Heart right ventricle (tissue), 16 donors: ENCODE measurements around the gene DLX2. TPM values are rescaled to one million over a fixed set of nuclear protein-coding genes. Genes with fewer than 3 reads are reported as not detected.

Experiments used
- ATAC-seq, 8 donors: fragments of 200-7000 bp; cut with Tn5 transposase; one replicate each; pipeline ENCODE4 v1.9.1; 2020; ENCODE audit warnings: mild to moderate bottlenecking in 8 of 8, moderate library complexity in 8 of 8, moderate number of reproducible peaks in 1 of 8
- DNase-seq, 2 donors: peaks; one replicate each; pipeline ENCODE4 v3.0.0-alpha.2; 2020
- H3K27ac ChIP-seq, 10 donors: fragments of 200-600 bp; sonication (generic) in 2 of 10; one replicate each; pipeline versions ENCODE4 v1.5.0 to v1.8.0; 2020 to 2022; ENCODE audit warnings: mild to moderate bottlenecking in 3 of 10
- H3K27me3 ChIP-seq, 7 donors: fragments of 200-600 bp; one replicate each; pipeline ENCODE4 v1.8.0; 2021 to 2022; ENCODE audit warnings: mild to moderate bottlenecking in 2 of 7
- H3K36me3 ChIP-seq, 9 donors: fragments of 200-600 bp; sonication (generic) in 1 of 9; one replicate each; pipeline versions ENCODE4 v1.5.0 to v1.8.0; 2020 to 2022; ENCODE audit warnings: mild to moderate bottlenecking in 2 of 9
- H3K4me1 ChIP-seq, 9 donors: fragments of 200-600 bp; sonication (generic) in 1 of 9; one replicate each; pipeline versions ENCODE4 v1.5.0 to v1.8.0; 2020 to 2022; ENCODE audit warnings: mild to moderate bottlenecking in 4 of 9
- H3K4me3 ChIP-seq, 10 donors: fragments of 200-600 bp; sonication (generic) in 2 of 10; one replicate each; pipeline versions ENCODE4 v1.5.0 to v1.8.0; 2020 to 2022; ENCODE audit warnings: mild to moderate bottlenecking in 7 of 10, moderate library complexity in 2 of 10
- H3K9me3 ChIP-seq, 11 donors: fragments of 200-600 bp in 10 of 11; sonication (generic) in 2 of 11; one replicate each; pipeline versions ENCODE4 v1.5.0 to v1.8.0; 2013 to 2022; ENCODE audit warnings: mild to moderate bottlenecking in 2 of 11, control low read depth in 1 of 11, moderate library complexity in 1 of 11
- WGBS, 2 donors: extraction: QIAGEN DNeasy Blood & Tissue Kit; methylation state at CpG; one replicate each; pipeline ENCODE4 v1.1.7; 2013; ENCODE audit warnings: inconsistent platforms in 1 of 2; 5-methylcytosine and 5-hydroxymethylcytosine counted together
- intact Hi-C, 10 donors: fragments of 100-400 bp; cut with DNase I; formaldehyde crosslinking; loops; one replicate each; pipeline versions ENCODE4 v1.11.1 to v1.14.2; 2022
- polyA plus RNA-seq, 2 donors: library from polyadenylated mRNA; stranded (reverse); fragments of 200-250 nt; gene quantifications; one replicate each; pipeline ENCODE4 v1.2.3, GENCODE V29; 2013
- total RNA-seq, 10 donors: library from RNA; stranded (reverse); fragmentation: NEBNext Ultra II Directional in 3 of 10; extraction: Animal tissue kit (Norgen Biotek cat#: 25700) in 3 of 10; gene quantifications; one replicate each; pipeline versions ENCODE4 v1.2.1 to v1.2.4, GENCODE V29; 2021 to 2023
- TF ChIP-seq, protein P1 (sequence below), 9 donors: fragments of 200-600 bp; sonication (generic) in 2 of 9; IDR thresholded peaks; one replicate each; pipeline versions ENCODE4 v1.5.0 to v1.8.0; 2021 to 2022; ENCODE audit warnings: antibody characterized with exemption in 9 of 9, mild to moderate bottlenecking in 5 of 9, moderate library complexity in 1 of 9
- donor health status: Arrhythmogenic right ventricular cardiomyopathy.
- donor health status: ischemic (EF 13 %, LVEDD 7.1; RV severe dilation, severe dysfunction).
- donor health status: healthy with polysubstance abuse.
- donor health status: DM: no; HTN: yes; CAD: no.
- donor health status: DM: no; HTN: no; CAD: no.
- donor health status: ischemic (EF 25% LVEDD 6.9; RV normal size, moderate dysfunction).
- donor health status: ischemic (EF 25% LVEDD 5.7; RV mildly dilated, moderate dysfunction).
- donor health status: healthy.
- donor health status: DM: yes; HTN: yes; CAD: no.
- donor health status: Ischemic cardiomyopathy.
- donor health status: ischemic (EF 35%, LVEDD 5.7; RV mildly dilated, moderate dysfunction).
- donor health status: nonischemic (EF 11% LVEDD 7.7; RV severe dilation, severe dysfunction).
- donor health status: DM: yes; HTN: yes; CAD: no.
- donor health status: PGD.
- donor health status: ischemic (EF 29% LVEDD 5.4; RV normal size, mild dysfunction).
- donor health status: nonischemic (EF 23%, LVEDD 6.1; RV moderate dilation, normal function).

The DLX2 gene
- total and polyA plus RNA-seq, 12 donors, result 0.11 TPM; not detected in 11

DNA sequence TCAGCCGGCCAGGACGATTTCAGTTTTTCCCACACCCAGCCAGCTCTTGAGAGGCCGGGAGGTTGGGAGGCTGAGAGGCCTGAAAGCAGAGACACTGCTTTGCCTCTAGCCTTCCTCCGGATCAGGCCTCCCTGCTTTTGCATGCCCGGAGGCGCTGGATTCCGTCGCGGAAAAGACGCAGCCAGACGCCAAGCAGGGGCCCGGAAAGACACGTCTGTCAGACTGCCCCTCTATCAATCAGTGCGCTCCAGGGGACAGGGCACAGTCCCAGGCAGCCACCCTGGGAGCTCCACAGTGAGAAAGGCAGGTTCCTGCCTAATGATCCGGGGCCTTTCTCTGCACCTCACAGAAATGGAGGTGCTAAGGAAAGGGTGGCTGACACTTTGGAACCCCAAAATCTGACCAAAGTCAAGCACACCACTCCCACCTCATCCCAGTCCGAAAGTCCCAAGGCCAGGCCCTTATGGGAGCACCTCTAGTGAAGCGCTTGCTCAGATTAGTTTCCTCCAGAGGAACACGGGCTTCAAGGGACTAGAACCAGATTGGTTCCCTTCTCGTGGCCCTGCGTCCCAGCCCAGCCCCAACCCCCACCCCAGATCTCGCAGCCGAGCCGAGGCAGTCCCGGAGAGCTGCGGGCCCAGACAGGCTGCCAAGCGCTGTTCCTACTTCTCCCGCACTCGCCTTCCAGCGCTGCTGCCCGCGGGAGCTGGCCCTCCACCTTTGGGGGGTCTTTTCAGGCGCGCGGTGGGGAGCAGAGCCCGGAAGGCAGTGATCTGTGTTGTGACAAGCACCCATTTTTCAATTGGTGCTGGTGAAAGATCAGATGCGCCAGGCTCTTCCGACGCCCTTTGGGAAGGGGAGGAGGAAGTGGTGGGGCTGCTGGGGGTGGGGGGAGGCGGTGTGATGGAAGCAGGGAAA lies 12.4 kb downstream of the DLX2 start:
- peaks cover 94 to 100% (median 100%) of the 10 kb centered on the region in 7 donors for H3K27me3 ChIP-seq
- peaks cover 9 to 58% (median 33%) of the 10 kb centered on the region in 9 donors for H3K4me1 ChIP-seq
- H3K36me3 ChIP-seq, result peaks cover 0 to 7% (median 0%) of the 10 kb centered on the region in 9 donors
- ATAC-seq (no peak), DNase-seq (peak in 1 of 2 donors; percentile 8)
- H3K4me3 ChIP-seq, result no peak overlapping the region
- TF ChIP-seq, protein P1, sequence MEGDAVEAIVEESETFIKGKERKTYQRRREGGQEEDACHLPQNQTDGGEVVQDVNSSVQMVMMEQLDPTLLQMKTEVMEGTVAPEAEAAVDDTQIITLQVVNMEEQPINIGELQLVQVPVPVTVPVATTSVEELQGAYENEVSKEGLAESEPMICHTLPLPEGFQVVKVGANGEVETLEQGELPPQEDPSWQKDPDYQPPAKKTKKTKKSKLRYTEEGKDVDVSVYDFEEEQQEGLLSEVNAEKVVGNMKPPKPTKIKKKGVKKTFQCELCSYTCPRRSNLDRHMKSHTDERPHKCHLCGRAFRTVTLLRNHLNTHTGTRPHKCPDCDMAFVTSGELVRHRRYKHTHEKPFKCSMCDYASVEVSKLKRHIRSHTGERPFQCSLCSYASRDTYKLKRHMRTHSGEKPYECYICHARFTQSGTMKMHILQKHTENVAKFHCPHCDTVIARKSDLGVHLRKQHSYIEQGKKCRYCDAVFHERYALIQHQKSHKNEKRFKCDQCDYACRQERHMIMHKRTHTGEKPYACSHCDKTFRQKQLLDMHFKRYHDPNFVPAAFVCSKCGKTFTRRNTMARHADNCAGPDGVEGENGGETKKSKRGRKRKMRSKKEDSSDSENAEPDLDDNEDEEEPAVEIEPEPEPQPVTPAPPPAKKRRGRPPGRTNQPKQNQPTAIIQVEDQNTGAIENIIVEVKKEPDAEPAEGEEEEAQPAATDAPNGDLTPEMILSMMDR (IDR thresholded peaks at IDR 0.05), result no peak
- 8 to 11% methylated on average over 39 of the region's 39 CpGs for WGBS, 2 donors
- H3K9me3 ChIP-seq, result no peaks in the 10 kb centered on the region
- no peak overlapping the region for H3K27ac ChIP-seq
- intact Hi-C loops, result no loop called here

- intact Hi-C loops, result no loop called here
- H3K36me3 ChIP-seq, result peaks cover 0 to 7% (median 0%) of the 10 kb centered on the region in 9 donors
- H3K4me1 ChIP-seq, result peaks cover 9 to 58% (median 32%) of the 10 kb centered on the region in 9 donors
- no peaks in the 10 kb centered on the region for H3K9me3 ChIP-seq
- TF ChIP-seq, protein P1 (IDR thresholded peaks at IDR 0.05), result no peak
- H3K27ac ChIP-seq, result no peak overlapping the region
- WGBS, 2 donors, result 24 to 38% methylated on average over 7 of the region's 7 CpGs
- ATAC-seq (no peak), DNase-seq (no peak)
- H3K27me3 ChIP-seq, result peaks cover 94 to 100% (median 100%) of the 10 kb centered on the region in 7 donors
- H3K4me3 ChIP-seq, result no peak overlapping the region
These were observed 13.1 kb downstream of the DLX2 start for GRCh38 chr2:172089633-172090032.

DNA sequence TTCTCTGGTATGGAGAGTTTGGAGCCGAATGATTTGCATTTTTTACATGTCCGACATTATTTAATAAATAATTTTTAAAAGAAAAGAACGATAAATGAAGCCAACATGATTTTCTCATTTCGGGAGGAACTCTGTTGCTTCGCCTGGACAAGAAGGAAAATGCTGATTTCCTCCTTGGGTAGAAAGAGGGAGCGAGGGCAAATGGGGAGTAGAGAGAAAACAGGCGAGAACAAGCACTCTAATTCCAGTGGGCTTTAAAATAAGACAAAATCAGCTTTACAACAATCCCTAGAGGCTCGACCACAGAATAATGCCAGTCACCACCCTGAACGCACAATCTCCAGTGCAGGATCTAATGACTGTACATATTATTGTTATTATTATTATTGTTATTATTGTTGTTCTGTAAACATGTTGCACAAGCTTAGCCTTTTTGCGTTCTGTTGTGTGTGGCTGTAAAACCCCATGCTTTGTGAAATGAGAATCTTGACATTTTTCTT lies 13.6 kb downstream of the DLX2 start:
- 13 to 21% methylated on average over 10 of the region's 10 CpGs for WGBS, 2 donors
- no peak for DNase-seq
- H3K4me3 ChIP-seq, result no peak overlapping the region
- peaks cover 94 to 100% (median 100%) of the 10 kb centered on the region in 7 donors for H3K27me3 ChIP-seq
- no peaks in the 10 kb centered on the region for H3K9me3 ChIP-seq
- TF ChIP-seq, protein P1 (IDR thresholded peaks at IDR 0.05), result no peak
- ATAC-seq, result no peak
- H3K27ac ChIP-seq, result no peak overlapping the region
- intact Hi-C loops, result no loop called here
- H3K36me3 ChIP-seq, result peaks cover 0 to 7% (median 0%) of the 10 kb centered on the region in 9 donors
- peaks cover 10 to 58% (median 32%) of the 10 kb centered on the region in 9 donors for H3K4me1 ChIP-seq

DNA sequence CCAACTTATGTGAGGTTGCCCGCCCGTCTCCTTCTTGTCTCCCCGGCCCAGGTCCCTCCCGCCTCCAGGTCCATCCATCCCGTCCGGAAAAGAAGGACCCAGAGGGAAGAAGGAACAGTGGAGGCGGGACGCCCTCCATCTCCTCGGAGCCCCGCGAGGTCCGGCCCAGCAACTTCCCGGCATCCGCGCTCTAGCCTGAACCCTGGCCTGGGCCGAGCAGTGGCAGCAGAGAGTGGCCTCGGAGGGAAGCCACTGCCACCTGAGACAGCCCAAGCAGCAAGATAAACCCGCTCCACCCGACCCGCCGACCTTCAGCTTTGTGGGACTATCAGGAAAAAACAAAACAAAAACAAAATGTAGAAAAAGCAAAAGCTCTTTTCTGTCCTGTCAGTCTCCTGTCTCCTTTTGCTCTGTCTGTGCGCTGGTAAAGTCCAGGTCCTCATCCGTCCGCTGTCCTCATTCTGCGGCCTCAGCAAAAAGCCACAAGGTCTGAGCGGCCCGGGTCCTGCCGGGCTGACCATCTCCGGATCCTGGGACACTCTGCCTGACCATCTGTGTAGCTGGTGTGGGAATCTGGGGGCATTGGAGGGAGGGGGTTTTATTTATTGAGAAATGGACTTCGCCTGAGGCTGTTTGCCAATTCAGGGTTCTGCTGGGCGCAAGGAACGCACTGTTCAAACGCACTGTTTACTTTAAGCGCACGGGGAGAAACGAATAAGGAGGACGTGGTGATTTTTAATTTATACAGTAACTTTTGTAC lies 14.3 kb downstream of the DLX2 start:
- ATAC-seq, result no peak
- intact Hi-C loops, result no loop called here
- H3K36me3 ChIP-seq, result peaks cover 0 to 7% (median 0%) of the 10 kb centered on the region in 9 donors
- H3K27me3 ChIP-seq, result peaks cover 89 to 100% (median 100%) of the 10 kb centered on the region in 7 donors
- 9 to 12% methylated on average over 37 of the region's 37 CpGs for WGBS, 2 donors
- TF ChIP-seq, protein P1 (IDR thresholded peaks at IDR 0.05), result peak in 1 of 9 donors; percentile 8
- H3K4me1 ChIP-seq, result peaks cover 10 to 58% (median 32%) of the 10 kb centered on the region in 9 donors
- H3K9me3 ChIP-seq, result no peaks in the 10 kb centered on the region
- H3K27ac ChIP-seq, result no peak overlapping the region
- DNase-seq, result peak in 1 of 2 donors; percentile 6
- H3K4me3 ChIP-seq, result no peak overlapping the region
